Mucosa of descending colon (tissue), 3 donors: ENCODE data around the gene CTSW. TPM values are rescaled to one million over a fixed set of nuclear protein-coding genes. Genes with fewer than 3 reads are reported as not detected.

ENCODE experiments used
- ATAC-seq: fragments of 200-7000 bp; cut with Tn5 transposase; one replicate; pipeline ENCODE4 v1.9.1; 2020; ENCODE audit warnings: mild to moderate bottlenecking, moderate library complexity
- DNase-seq, 3 donors: peaks; one replicate each; pipeline ENCODE4 v3.0.0-alpha.2; 2020
- H3K36me3 ChIP-seq: fragments of 200-600 bp; one replicate; pipeline ENCODE4 v1.8.0; 2021; ENCODE audit warnings: low read depth, mild to moderate bottlenecking
- H3K4me1 ChIP-seq: fragments of 200-600 bp; one replicate; pipeline ENCODE4 v1.8.0; 2021; ENCODE audit warnings: low read depth, mild to moderate bottlenecking
- H3K4me3 ChIP-seq: fragments of 200-600 bp; one replicate; pipeline ENCODE4 v1.8.0; 2021; ENCODE audit warnings: mild to moderate bottlenecking
- H3K9me3 ChIP-seq: fragments of 200-600 bp; one replicate; pipeline ENCODE4 v1.8.0; 2021; ENCODE audit warnings: mild to moderate bottlenecking
- CTCF ChIP-seq: fragments of 200-600 bp; IDR thresholded peaks from one replicate; pipeline ENCODE4 v1.8.0; 2022; ENCODE audit warnings: antibody characterized with exemption, mild to moderate bottlenecking
- intact Hi-C, 2 donors: fragments of 100-400 bp; cut with DNase I in 1 of 2; cut with micrococcal nuclease in 1 of 2; formaldehyde crosslinking; loops; one replicate each; pipeline versions ENCODE4 v1.11.0 to v1.11.1; 2022; cut with DNase I, micrococcal nuclease
- total RNA-seq, 3 donors: library from RNA; stranded (reverse); fragmentation: NEBNext Ultra II Directional in 2 of 3; extraction: Animal tissue kit (Norgen Biotek cat#: 25700) in 2 of 3; gene quantifications; one replicate each; pipeline versions ENCODE4 v1.2.1 to v1.2.4, GENCODE V29; 2021 to 2023
- donor health status: DM: no; HTN: no; CAD: no; lungs with moderate emphysema.
- donor health status: DM: no; HTN: no; CAD: no.
- donor health status: DM: no; HTN: yes; CAD: no.

Gene CTSW
- total RNA-seq, 3 donors from 2014 or later, result 1.2 to 3.2 (median 2.8) TPM

DNA sequence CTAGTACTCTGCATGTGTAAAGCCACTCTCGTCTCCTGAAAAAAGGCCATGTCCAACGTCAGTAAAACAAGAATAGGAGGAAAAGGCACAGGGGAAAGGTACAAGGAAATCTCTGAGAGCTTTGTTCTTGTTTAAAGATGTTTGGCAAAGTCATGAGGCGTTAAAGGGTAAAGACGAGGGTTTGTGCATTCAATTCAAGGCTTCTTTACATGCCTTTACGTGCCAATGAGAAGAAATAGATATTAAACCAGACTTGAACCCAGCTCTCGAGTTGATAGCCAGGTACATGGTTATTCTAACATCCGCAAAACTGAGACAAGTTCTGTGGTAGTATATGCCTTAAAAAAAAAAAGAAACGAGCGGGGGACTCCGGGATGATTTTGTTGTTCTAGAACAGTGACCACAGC, 21.0 kb upstream of the CTSW start:
- ATAC-seq, result no peak
- no peak for TF ChIP-seq CTCF
- intact Hi-C loops, result no loop called here
- Histone ChIP-seq H3K4me1 (peaks cover 34% of the 10 kb centered on the region), H3K9me3 (no peaks in the 10 kb centered on the region), H3K4me3 (peak overlapping the region; percentile 20), H3K36me3 (peaks cover 8% of the 10 kb centered on the region)
- DNase-seq, result no peak

GRCh38 chr11:65859095-65859811, 20.4 kb upstream of the CTSW start:
- Histone ChIP-seq H3K4me1 (peaks cover 32% of the 10 kb centered on the region), H3K4me3 (peak overlapping the region; percentile 20), H3K36me3 (peaks cover 8% of the 10 kb centered on the region), H3K9me3 (no peaks in the 10 kb centered on the region)
- no peak for TF ChIP-seq CTCF
- intact Hi-C loops, result no loop called here
- DNase-seq, result peak; percentile 98 to 100 (median 100)
- ATAC-seq, result peak; percentile 63

DNA sequence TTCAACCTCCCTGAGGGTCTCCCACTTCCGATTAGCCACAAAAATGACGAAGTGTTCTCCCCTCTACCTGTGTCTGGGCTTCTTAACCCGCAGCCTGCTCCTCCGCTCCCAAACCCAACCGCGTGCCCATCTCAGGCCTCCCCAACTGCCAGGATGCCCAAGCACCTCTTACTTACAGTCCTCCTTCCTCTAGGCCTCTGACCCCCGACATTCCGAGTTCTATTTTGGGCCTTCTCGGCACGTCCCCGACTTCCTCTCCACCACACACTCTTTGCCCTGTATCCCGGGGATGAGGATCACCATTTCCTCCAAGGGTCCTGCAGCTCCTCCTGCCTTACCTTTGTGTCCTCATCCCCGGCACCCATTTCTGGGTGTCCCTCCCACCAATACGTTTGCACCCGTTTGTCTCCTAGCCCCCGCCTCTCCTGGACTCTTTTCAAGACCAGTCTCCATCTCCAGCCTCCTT, 19.8 kb upstream of the CTSW start:
- Histone ChIP-seq H3K9me3 (no peaks in the 10 kb centered on the region), H3K4me1 (peaks cover 32% of the 10 kb centered on the region), H3K36me3 (peaks cover 8% of the 10 kb centered on the region), H3K4me3 (peak overlapping the region; percentile 57)
- no peak for TF ChIP-seq CTCF
- intact Hi-C loops, result no loop called here
- peak in 1 of 3 donors; percentile 79 for DNase-seq
- no peak for ATAC-seq

GRCh38 chr11:65860278-65861164, 19.1 kb upstream of the CTSW start, which contains the start of gene MUS81:
TSS of gene MUS81 (plus strand) at chr11:65860433. CDS start at chr11:65860754, 321 bp downstream.
- peaks cover 26% of the 10 kb centered on the region for H3K4me1 ChIP-seq
- intact Hi-C loops, result no loop called here
- TF ChIP-seq CTCF, result peak; percentile 69
- peak; percentile 98 to 100 (median 99) for DNase-seq
- peak; percentile 71 for ATAC-seq
- no peaks in the 10 kb centered on the region for H3K9me3 ChIP-seq
- H3K4me3 ChIP-seq, result peak within 1 kb of the TSS; percentile 57
- H3K36me3 ChIP-seq, result peaks cover 8% of the 10 kb centered on the region

GRCh38 chr11:65861165-65861505, 18.5 kb upstream of the CTSW start:
- DNase-seq, result peak in 2 of 3 donors; percentile 48 to 66
- intact Hi-C loops, result no loop called here
- ATAC-seq, result no peak
- Histone ChIP-seq H3K4me1 (peaks cover 20% of the 10 kb centered on the region), H3K4me3 (peak overlapping the region; percentile 57), H3K9me3 (no peaks in the 10 kb centered on the region), H3K36me3 (peaks cover 8% of the 10 kb centered on the region)
- no peak for TF ChIP-seq CTCF
